ENCODE measurements around the gene SNX30. TPM values are rescaled to one million over a fixed set of nuclear protein-coding genes. Genes with fewer than 3 reads are reported as not detected.

The SNX30 gene
- total RNA-seq, 4 donors from 2014 or later = 4.8 to 10.2 (median 9.3) TPM

DNA sequence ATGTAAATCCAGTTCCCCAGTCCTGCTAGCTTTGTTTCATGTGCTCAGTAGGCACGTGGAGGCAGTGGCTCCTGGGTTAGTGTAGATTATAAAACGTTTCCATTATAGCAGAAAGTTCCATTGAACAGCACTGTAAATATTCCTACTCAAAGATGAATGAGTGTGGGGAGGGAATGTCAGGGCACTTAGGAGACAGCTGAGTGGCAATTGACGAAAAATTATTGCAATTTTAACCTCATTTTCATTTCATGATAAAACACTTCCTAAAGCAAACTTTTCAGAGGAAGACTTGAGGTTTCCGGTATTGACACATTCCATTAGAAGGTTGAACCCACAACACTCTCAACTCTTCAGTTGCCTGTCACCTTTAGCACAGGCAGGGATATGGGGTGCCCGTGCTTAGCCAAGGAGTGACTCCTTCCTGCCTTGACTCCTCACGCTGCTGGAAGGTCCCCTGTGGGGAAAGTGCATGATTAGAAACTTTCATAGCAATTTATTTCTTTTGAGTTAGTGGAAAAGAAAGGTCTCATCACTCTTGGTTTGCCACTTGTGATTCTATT, 98.9 kb downstream of the SNX30 start:
- Histone ChIP-seq H3K27ac (no peak overlapping the region), H3K36me3 (peaks cover 0 to 42% (median 0%) of the 10 kb centered on the region in 3 donors), H3K9me3 (no peaks in the 10 kb centered on the region), H3K4me1 (peaks cover 0 to 8% (median 0%) of the 10 kb centered on the region in 3 donors), H3K27me3 (no peaks in the 10 kb centered on the region), H3K4me3 (no peak overlapping the region)
- 74% methylated on average over 6 of the region's 6 CpGs for WGBS, 2 donors
- TF ChIP-seq, protein P1, sequence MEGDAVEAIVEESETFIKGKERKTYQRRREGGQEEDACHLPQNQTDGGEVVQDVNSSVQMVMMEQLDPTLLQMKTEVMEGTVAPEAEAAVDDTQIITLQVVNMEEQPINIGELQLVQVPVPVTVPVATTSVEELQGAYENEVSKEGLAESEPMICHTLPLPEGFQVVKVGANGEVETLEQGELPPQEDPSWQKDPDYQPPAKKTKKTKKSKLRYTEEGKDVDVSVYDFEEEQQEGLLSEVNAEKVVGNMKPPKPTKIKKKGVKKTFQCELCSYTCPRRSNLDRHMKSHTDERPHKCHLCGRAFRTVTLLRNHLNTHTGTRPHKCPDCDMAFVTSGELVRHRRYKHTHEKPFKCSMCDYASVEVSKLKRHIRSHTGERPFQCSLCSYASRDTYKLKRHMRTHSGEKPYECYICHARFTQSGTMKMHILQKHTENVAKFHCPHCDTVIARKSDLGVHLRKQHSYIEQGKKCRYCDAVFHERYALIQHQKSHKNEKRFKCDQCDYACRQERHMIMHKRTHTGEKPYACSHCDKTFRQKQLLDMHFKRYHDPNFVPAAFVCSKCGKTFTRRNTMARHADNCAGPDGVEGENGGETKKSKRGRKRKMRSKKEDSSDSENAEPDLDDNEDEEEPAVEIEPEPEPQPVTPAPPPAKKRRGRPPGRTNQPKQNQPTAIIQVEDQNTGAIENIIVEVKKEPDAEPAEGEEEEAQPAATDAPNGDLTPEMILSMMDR (IDR thresholded peaks at IDR 0.05) = no peak
- TF ChIP-seq POLR2A (IDR thresholded peaks at IDR 0.05) = no peak
- no peak for DNase-seq
- intact Hi-C loops (cut with DNase I) = loop anchor here (10.0 kb wide), 1 partner anchor 55 kb away; no protein-coding TSS in a partner anchor

DNA sequence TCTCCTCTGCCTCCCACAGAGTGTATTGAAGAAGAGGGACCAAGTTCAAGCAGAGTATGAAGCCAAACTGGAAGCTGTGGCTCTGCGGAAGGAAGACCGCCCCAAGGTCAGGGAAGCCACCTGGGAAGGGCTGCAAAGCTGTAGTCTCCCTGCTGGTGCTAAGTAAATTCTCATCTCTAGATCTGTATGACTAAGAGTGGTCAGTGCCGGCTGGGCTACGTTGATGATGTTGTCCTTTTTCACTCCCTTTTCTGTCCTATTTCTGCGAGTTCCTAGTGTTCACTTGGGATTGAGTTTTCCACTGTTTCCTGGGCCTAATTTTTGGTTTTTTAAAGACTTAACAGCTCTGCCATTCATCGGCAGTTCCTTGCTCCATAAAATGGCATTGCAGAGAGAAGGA, 100.3 kb downstream of the SNX30 start:
- WGBS, 2 donors = 85 to 98% methylated on average over 5 to 6 of the region's 6 CpGs

DNA sequence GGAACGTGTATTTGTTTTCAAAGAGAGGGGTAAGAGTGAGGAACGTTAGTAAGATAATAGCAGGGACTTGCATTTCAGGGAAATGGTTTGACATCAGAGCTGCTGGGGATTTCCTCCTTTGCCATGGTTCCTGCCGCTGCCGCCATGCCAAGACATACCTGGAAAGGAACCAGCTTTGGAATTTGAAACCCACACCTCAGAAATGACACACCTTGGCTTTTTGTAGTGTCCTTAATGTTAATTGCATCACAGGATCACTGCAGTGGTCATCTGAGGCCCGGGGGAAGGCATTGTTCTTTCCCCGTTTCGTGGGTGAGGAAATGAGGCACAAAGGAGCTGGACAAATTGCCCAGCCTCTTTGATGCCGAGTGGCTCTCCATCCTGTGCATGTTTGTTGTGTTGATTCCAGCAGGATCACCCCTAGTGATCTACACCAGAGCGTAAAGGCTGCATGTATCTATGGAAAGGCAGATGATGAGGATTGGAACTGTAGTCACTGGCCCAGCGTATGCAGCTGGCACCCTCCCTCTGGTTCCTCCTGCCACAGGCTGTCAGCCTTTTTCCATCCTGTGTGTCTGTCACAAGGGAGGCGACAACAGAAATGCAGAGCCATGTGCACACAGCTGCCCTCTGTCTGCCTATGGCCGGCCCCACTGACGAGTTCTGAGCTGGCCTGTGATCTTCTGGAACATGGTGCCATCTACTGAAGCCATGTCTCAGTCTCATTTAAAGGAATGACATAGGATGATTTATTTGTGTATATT, 102.4 kb downstream of the SNX30 start:
- Histone ChIP-seq H3K4me3 (no peak overlapping the region), H3K36me3 (peaks cover 0 to 44% (median 0%) of the 10 kb centered on the region in 3 donors), H3K9me3 (no peaks in the 10 kb centered on the region), H3K4me1 (no peaks in the 10 kb centered on the region), H3K27me3 (no peaks in the 10 kb centered on the region), H3K27ac (no peak overlapping the region)
- TF ChIP-seq, protein P1 (IDR thresholded peaks at IDR 0.05) = no peak
- TF ChIP-seq POLR2A (IDR thresholded peaks at IDR 0.05) = no peak
- DNase-seq = no peak
- intact Hi-C loops (cut with DNase I) = no loop called here
- WGBS, 2 donors = 62 to 66% methylated on average over 6 to 11 of the region's 13 CpGs

More for the DNA sequence above, 100.3 kb downstream of the SNX30 start:
- Histone ChIP-seq H3K27ac (no peak overlapping the region), H3K4me1 (no peaks in the 10 kb centered on the region), H3K9me3 (no peaks in the 10 kb centered on the region), H3K4me3 (no peak overlapping the region), H3K27me3 (no peaks in the 10 kb centered on the region), H3K36me3 (peaks cover 0 to 44% (median 0%) of the 10 kb centered on the region in 3 donors)
- TF ChIP-seq, protein P1 (IDR thresholded peaks at IDR 0.05) = no peak
- no peak for TF ChIP-seq POLR2A (IDR thresholded peaks at IDR 0.05)
- intact Hi-C loops (cut with DNase I) = no loop called here
- no peak for DNase-seq

DNA sequence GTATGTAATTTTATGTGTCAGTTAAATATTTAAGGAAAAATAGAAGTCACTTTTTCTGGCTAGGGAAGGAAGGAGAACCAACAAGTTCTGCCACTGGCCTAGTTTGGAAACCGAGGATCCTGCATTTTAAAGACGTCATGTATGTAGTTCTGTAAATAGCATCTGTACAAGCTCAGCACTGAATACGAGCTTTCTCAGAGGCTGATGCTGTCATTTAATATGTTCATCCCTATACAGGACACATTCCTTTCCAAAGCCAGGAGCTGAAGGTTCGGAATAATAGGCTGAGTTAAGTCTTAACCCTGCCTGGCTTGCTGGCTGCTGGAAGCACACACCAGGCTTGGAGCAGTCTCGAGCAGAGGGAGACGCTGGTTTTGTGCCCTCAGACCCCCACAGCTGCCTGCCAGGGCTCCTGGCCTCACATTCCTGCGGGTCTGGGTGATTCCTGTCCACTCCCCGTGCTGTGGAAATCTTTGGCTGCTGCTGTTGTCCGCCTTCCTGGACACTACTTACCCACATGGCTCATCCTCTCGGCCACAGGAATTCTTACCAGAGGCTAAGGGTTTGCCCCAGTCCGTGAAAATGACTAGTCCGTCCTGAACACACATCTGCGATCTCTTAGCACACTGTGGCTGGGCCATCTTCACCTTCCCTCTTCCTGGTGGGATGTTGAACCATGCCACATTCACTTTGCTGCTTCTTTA, 103.5 kb downstream of the SNX30 start:
- no peak for DNase-seq
- Histone ChIP-seq H3K4me1 (peaks cover 0 to 7% (median 0%) of the 10 kb centered on the region in 3 donors), H3K4me3 (no peak overlapping the region), H3K27ac (no peak overlapping the region), H3K9me3 (no peaks in the 10 kb centered on the region), H3K27me3 (no peaks in the 10 kb centered on the region), H3K36me3 (peaks cover 0 to 44% (median 0%) of the 10 kb centered on the region in 3 donors)
- WGBS, 2 donors = 65 to 85% methylated on average over 5 to 13 of the region's 13 CpGs
- TF ChIP-seq, protein P1 (IDR thresholded peaks at IDR 0.05) = no peak
- TF ChIP-seq POLR2A (IDR thresholded peaks at IDR 0.05) = no peak
- intact Hi-C loops (cut with DNase I) = no loop called here

DNA sequence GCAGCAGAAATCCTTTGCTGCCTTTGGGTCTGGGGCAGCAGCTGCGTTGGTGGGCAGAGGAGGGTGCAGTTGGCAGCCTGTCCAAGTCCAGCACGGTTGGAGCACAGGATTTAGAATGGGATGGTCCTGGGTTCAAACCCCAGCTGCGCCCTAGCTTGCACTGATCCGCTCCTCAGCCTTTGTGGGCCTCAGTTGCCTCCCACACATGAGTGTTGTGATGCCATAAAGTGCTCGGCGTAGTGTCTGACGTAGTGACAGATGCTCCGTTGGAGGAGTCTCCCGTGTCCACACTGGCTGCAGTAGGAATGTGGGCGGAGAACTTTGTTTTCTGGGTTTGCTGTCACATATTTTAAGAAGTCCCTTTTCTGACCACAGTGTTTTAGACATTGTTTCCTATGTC, 104.1 kb downstream of the SNX30 start:
- WGBS, 2 donors = 87 to 89% methylated on average over 6 to 10 of the region's 10 CpGs
- Histone ChIP-seq H3K27ac (no peak overlapping the region), H3K36me3 (peaks cover 0 to 44% (median 0%) of the 10 kb centered on the region in 3 donors), H3K4me3 (no peak overlapping the region), H3K4me1 (peaks cover 0 to 7% (median 0%) of the 10 kb centered on the region in 3 donors), H3K27me3 (no peaks in the 10 kb centered on the region), H3K9me3 (no peaks in the 10 kb centered on the region)
- no peak for TF ChIP-seq POLR2A (IDR thresholded peaks at IDR 0.05)
- intact Hi-C loops (cut with DNase I) = no loop called here
- no peak for DNase-seq

All from esophagus squamous epithelium (tissue), 5 donors.